HepG2 (cell line): ENCODE measurements around the gene CCDC88B. TPM values are rescaled to one million over a fixed set of nuclear protein-coding genes. Genes with fewer than 3 reads are reported as not detected.
A peak's percentile ranks its signal among the peaks of the same experiment; 100 is the strongest.

Experiments
- ATF7 ChIP-seq, 2 experiments: fragments of 450-650 bp in 1 of 2; sonication (generic) in 1 of 2; formaldehyde crosslinking in 1 of 2; IDR thresholded peaks; 2 replicates each; pipeline versions ENCODE4 v1.4.0 to v1.6.1; 2016 to 2020; ENCODE audit warnings: antibody characterized with exemption in 1 of 2, mild to moderate bottlenecking in 1 of 2, missing genetic modification reagents in 1 of 2
- CREB1 ChIP-seq, 2 experiments: fragments of 450-650 bp in 1 of 2; IDR thresholded peaks; 2 replicates each; pipeline ENCODE4 v1.6.1; 2016 to 2017; ENCODE audit warnings: control low read depth in 1 of 2, mild to moderate bottlenecking in 1 of 2, missing compliant biosample characterization in 1 of 2, missing genetic modification characterization in 1 of 2
- HIC2 ChIP-seq: sonication (generic); formaldehyde crosslinking; IDR thresholded peaks from 2 replicates; pipeline ENCODE4 v1.9.0; 2022; ENCODE audit warnings: low read depth, missing genetic modification reagents
- KAT7 ChIP-seq: IDR thresholded peaks from 2 replicates; pipeline ENCODE4 v1.6.1; 2018; ENCODE audit warnings: borderline replicate concordance, missing compliant biosample characterization
- MAZ ChIP-seq, 2 experiments: sonication (generic) in 1 of 2; formaldehyde crosslinking in 1 of 2; IDR thresholded peaks; 2 replicates each; pipeline versions ENCODE4 v1.5.0 to v1.6.1; 2012 to 2020; ENCODE audit warnings: low read depth in 2 of 2, mild to moderate bottlenecking in 2 of 2, borderline replicate concordance in 1 of 2, improper control_type of control experiment in 1 of 2, low read length in 1 of 2, missing genetic modification reagents in 1 of 2, moderate library complexity in 1 of 2
- NCOA2 ChIP-seq: sonication (generic); formaldehyde crosslinking; IDR thresholded peaks from 2 replicates; pipeline ENCODE4 v1.8.0; 2022; ENCODE audit warnings: inconsistent platforms
- NR2F2 ChIP-seq: IDR thresholded peaks from 2 replicates; pipeline ENCODE4 v1.6.1; 2012; ENCODE audit warnings: low read depth, inconsistent platforms, borderline replicate concordance
- PITX1 ChIP-seq: sonication (generic); formaldehyde crosslinking; IDR thresholded peaks from 2 replicates; pipeline ENCODE4 v1.5.1; 2020; ENCODE audit warnings: mild to moderate bottlenecking, missing genetic modification reagents
- RARA ChIP-seq: IDR thresholded peaks from 2 replicates; pipeline ENCODE4 v1.6.1; 2016; ENCODE audit warnings: missing genetic modification reagents, missing compliant biosample characterization
- RBM39 ChIP-seq: fragments of 200-400 bp; formaldehyde crosslinking; IDR thresholded peaks from one replicate; pipeline ENCODE4 v1.6.1; 2018; ENCODE audit warnings: antibody characterized with exemption, mild to moderate bottlenecking, low read depth, low read length; ENCODE audit not compliant: poor library complexity, severe bottlenecking
- SP4 ChIP-seq: sonication (generic); formaldehyde crosslinking; IDR thresholded peaks from 2 replicates; pipeline ENCODE4 v1.8.1; 2023; ENCODE audit warnings: mild to moderate bottlenecking, missing genetic modification reagents
- ZBTB49 ChIP-seq: sonication (generic); formaldehyde crosslinking; IDR thresholded peaks from 2 replicates; pipeline ENCODE4 v1.4.0; 2020; ENCODE audit warnings: missing genetic modification reagents, borderline replicate concordance
- ZKSCAN1 ChIP-seq: fragments of 150-350 bp; IDR thresholded peaks from 2 replicates; pipeline ENCODE4 v1.6.1; 2014; ENCODE audit warnings: low read length
- ZNF260 ChIP-seq: sonication (generic); formaldehyde crosslinking; IDR thresholded peaks from 2 replicates; pipeline ENCODE4 v1.4.0; 2020; ENCODE audit warnings: missing genetic modification reagents, low read depth, mild to moderate bottlenecking, borderline replicate concordance
- ZNF350 ChIP-seq: sonication (generic); formaldehyde crosslinking; IDR thresholded peaks from 2 replicates; pipeline ENCODE4 v1.4.0; 2020; ENCODE audit warnings: mild to moderate bottlenecking, low read depth, missing genetic modification reagents, borderline replicate concordance
- ZNF687 ChIP-seq: sonication (generic); formaldehyde crosslinking; IDR thresholded peaks from 2 replicates; pipeline ENCODE4 v1.5.1; 2020; ENCODE audit warnings: mild to moderate bottlenecking, missing genetic modification reagents, moderate library complexity
- ZNF703 ChIP-seq: sonication (generic); formaldehyde crosslinking; IDR thresholded peaks from 2 replicates; pipeline ENCODE4 v1.5.1; 2020; ENCODE audit warnings: missing genetic modification reagents, mild to moderate bottlenecking, moderate library complexity, borderline replicate concordance
- ZNF839 ChIP-seq: sonication (generic); formaldehyde crosslinking; IDR thresholded peaks from 2 replicates; pipeline ENCODE4 v1.4.0; 2020; ENCODE audit warnings: missing genetic modification reagents, mild to moderate bottlenecking, borderline replicate concordance
- ZSCAN22 ChIP-seq: sonication (generic); formaldehyde crosslinking; IDR thresholded peaks from 2 replicates; pipeline ENCODE4 v1.4.0; 2020; ENCODE audit warnings: mild to moderate bottlenecking, missing genetic modification reagents
- ZSCAN25 ChIP-seq: sonication (generic); formaldehyde crosslinking; IDR thresholded peaks from 2 replicates; pipeline ENCODE4 v1.8.0; 2022; ENCODE audit warnings: mild to moderate bottlenecking, missing genetic modification reagents
- polyA plus RNA-seq, 8 experiments: library from polyadenylated mRNA; depleted of rRNA in 3 of 8; stranded (reverse) in 7 of 8; unstranded in 1 of 8; fragments of >200 nt; fragmentation: Illumina TruSeq in 4 of 8; extraction: Trizol in 4 of 8; gene quantifications; 2 replicates each; pipeline versions ENCODE4 v1.2.1 to v1.2.3, GENCODE V29; 2011 to 2016; ENCODE audit warnings: low read depth in 4 of 8, missing spikeins in 1 of 8, mixed read lengths in 1 of 8; ENCODE audit not compliant: insufficient read depth in 1 of 8
- total RNA-seq, 5 experiments: library from RNA; depleted of rRNA; stranded (reverse); fragments of >200 nt; fragmentation: Illumina TruSeq; extraction: Trizol; gene quantifications; 2 replicates each; pipeline ENCODE4 v1.2.3, GENCODE V29; 2016; ENCODE audit warnings: low read depth in 1 of 5

The CCDC88B gene
- total and polyA plus RNA-seq, 2 of the 13 experiments (the other 11 are each of a cell fraction or from before 2014, with no cell fraction given): 3.6 to 4.8 TPM

- TF ChIP-seq RARA (CRISPR knock-in tag) (peak; percentile 47; the same call in 1 of the 2 replicates), ZSCAN25 (CRISPR knock-in tag) (0 out of 2 replicates have a peak, but pooled peaks have one; percentile 33), NCOA2 (CRISPR knock-in tag) (no peak), PITX1 (no peak), ZNF260 (CRISPR knock-in tag) (no peak), ZSCAN22 (CRISPR knock-in tag) (peak; percentile 91), KAT7 (CRISPR knock-in tag) (no peak), NR2F2 (peak; percentile 92), ZBTB49 (CRISPR knock-in tag) (no peak), CREB1 (IDR thresholded peaks at IDR 0.05) (no peak), CREB1 (CRISPR knock-in tag; IDR thresholded peaks at IDR 0.05) (no peak), HIC2 (CRISPR knock-in tag) (peak; percentile 46; the same call in 1 of the 2 replicates), ZNF703 (CRISPR knock-in tag) (no peak), RBM39 (peak; percentile 20), ZNF839 (CRISPR knock-in tag) (no peak), SP4 (CRISPR knock-in tag) (no peak), ATF7 (IDR thresholded peaks at IDR 0.05) (no peak), ATF7 (CRISPR knock-in tag; IDR thresholded peaks at IDR 0.05) (0 out of 2 replicates have a peak, but pooled peaks have one; percentile 22), ZKSCAN1 (no peak), MAZ (IDR thresholded peaks at IDR 0.05; ENCODE audit: borderline replicate concordance, low read depth, low read length) (no peak), MAZ (CRISPR knock-in tag; IDR thresholded peaks at IDR 0.05; ENCODE audit: low read depth) (no peak), ZNF687 (CRISPR knock-in tag) (peak; percentile 50), ZNF350 (CRISPR knock-in tag) (0 out of 2 replicates have a peak, but pooled peaks have one; percentile 28)
Measured at GRCh38 chr11:64353715-64354506, 13.9 kb downstream of the CCDC88B start (continued).
